ENCODE measurements around the gene SMG6.

GRCh38 chr17:2144701-2145100 is 158.9 kb downstream of the SMG6 start:
- TF ChIP-seq, protein P1, sequence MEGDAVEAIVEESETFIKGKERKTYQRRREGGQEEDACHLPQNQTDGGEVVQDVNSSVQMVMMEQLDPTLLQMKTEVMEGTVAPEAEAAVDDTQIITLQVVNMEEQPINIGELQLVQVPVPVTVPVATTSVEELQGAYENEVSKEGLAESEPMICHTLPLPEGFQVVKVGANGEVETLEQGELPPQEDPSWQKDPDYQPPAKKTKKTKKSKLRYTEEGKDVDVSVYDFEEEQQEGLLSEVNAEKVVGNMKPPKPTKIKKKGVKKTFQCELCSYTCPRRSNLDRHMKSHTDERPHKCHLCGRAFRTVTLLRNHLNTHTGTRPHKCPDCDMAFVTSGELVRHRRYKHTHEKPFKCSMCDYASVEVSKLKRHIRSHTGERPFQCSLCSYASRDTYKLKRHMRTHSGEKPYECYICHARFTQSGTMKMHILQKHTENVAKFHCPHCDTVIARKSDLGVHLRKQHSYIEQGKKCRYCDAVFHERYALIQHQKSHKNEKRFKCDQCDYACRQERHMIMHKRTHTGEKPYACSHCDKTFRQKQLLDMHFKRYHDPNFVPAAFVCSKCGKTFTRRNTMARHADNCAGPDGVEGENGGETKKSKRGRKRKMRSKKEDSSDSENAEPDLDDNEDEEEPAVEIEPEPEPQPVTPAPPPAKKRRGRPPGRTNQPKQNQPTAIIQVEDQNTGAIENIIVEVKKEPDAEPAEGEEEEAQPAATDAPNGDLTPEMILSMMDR (IDR thresholded peaks at IDR 0.05), result no peak
- TF ChIP-seq POLR2A (IDR thresholded peaks at IDR 0.05) (no peak), POLR2AphosphoS5 (IDR thresholded peaks at IDR 0.05) (no peak)

Measured in sigmoid colon (tissue), 4 donors.